SW480 (cell line): ENCODE data around the gene ZNF135.

ENCODE experiments used
- DNase-seq: peaks from one replicate; pipeline ENCODE4 v3.0.0-alpha.2; 2016; ENCODE audit warnings: low spot score

Gene ZNF135

GRCh38 chr19:58059003-58059670 lies at the start of gene ZNF135:
TSS of gene ZNF135 (plus strand) at chr19:58059282. CDS start at chr19:58060003, 721 bp downstream.
- DNase-seq, result no peak

GRCh38 chr19:58009301-58009665 lies 49.8 kb upstream of the ZNF135 start:
- DNase-seq, result no peak

GRCh38 chr19:58009666-58010301 lies 49.3 kb upstream of the ZNF135 start:
- peak; percentile 73 for DNase-seq

- no peak for DNase-seq
These were observed 48.6 kb upstream of the ZNF135 start for GRCh38 chr19:58010507-58010906.

- DNase-seq, result no peak
These were observed 44.9 kb upstream of the ZNF135 start for GRCh38 chr19:58014141-58014540.

GRCh38 chr19:58020129-58020528 lies 39.0 kb upstream of the ZNF135 start:
- no peak for DNase-seq

GRCh38 chr19:58021541-58022282 lies 37.4 kb upstream of the ZNF135 start:
- peak; percentile 27 for DNase-seq

- DNase-seq, result no peak
These were observed 36.8 kb upstream of the ZNF135 start for GRCh38 chr19:58022283-58022660.

GRCh38 chr19:58024661-58025060 lies 34.4 kb upstream of the ZNF135 start:
- DNase-seq, result no peak

- no peak for DNase-seq
These were observed 25.2 kb upstream of the ZNF135 start, which contains the start of gene ZSCAN1 for GRCh38 chr19:58033741-58034476. TSS of gene ZSCAN1 (plus strand) at chr19:58034025. CDS start at chr19:58037837, 3,812 bp downstream.

GRCh38 chr19:58034477-58034793 lies 24.6 kb upstream of the ZNF135 start:
- DNase-seq, result no peak

GRCh38 chr19:58035863-58036262 lies 23.2 kb upstream of the ZNF135 start:
- DNase-seq, result no peak

- DNase-seq, result no peak
These were observed 21.0 kb upstream of the ZNF135 start for GRCh38 chr19:58037927-58038687.

GRCh38 chr19:58038688-58039204 lies 20.3 kb upstream of the ZNF135 start:
- DNase-seq, result no peak

GRCh38 chr19:58040751-58041525 lies 18.1 kb upstream of the ZNF135 start:
- DNase-seq, result no peak

GRCh38 chr19:58042495-58043340 lies 16.4 kb upstream of the ZNF135 start:
- no peak for DNase-seq

GRCh38 chr19:58044391-58044790 lies 14.7 kb upstream of the ZNF135 start:
- DNase-seq, result no peak

- no peak for DNase-seq
These were observed 14.2 kb upstream of the ZNF135 start for GRCh38 chr19:58044886-58045285.

GRCh38 chr19:58045411-58046050 lies 13.6 kb upstream of the ZNF135 start:
- DNase-seq, result no peak
